H1 (cell line): Measurements from ENCODE around the gene IL21R. TPM values are rescaled to one million over a fixed set of nuclear protein-coding genes. Genes with fewer than 3 reads are reported as not detected.

Experiments used
- CTCF ChIA-PET: fragments of 300-600 bp; sonication (Branson Sonifier 250); formaldehyde crosslinking; loops from one replicate; lab custom pipeline; 2021; ENCODE audit not compliant: partially characterized antibody; lab: Charles Lee
- POLR2A ChIA-PET: fragments of 300-600 bp; sonication (Branson Sonifier 250); formaldehyde crosslinking; loops from one replicate; lab custom pipeline; 2021; ENCODE audit warnings: inconsistent platforms; ENCODE audit not compliant: partially characterized antibody; lab: Charles Lee
- DNase-seq, 2 experiments: peaks; one replicate each; pipeline versions ENCODE4 v3.0.0 to v3.0.0-alpha.2; 2010 to 2022; ENCODE audit warnings: low spot score in 2 of 2, low read depth in 1 of 2, mixed read lengths in 1 of 2
- FAIRE-seq: peaks from 2 replicates; lab custom pipeline; 2011; peaks lifted over from hg19 to GRCh38; lab: Jason Lieb, UNC
- H2AFZ ChIP-seq: 2 replicates; pipeline ENCODE4 v1.8.1; 2012; ENCODE audit warnings: low read length, inconsistent platforms
- H2AK5ac ChIP-seq: 2 replicates; pipeline ENCODE4 v1.6.1; 2013; ENCODE audit warnings: low read depth, low read length
- H2BK120ac ChIP-seq: replicated peaks from 2 replicates; pipeline ENCODE3; 2013; ENCODE audit warnings: low read depth, low read length, inconsistent platforms
- H2BK12ac ChIP-seq: 2 replicates; pipeline ENCODE4 v1.6.1; 2013; ENCODE audit warnings: low read depth, low read length
- H2BK15ac ChIP-seq: 2 replicates; pipeline ENCODE4 v1.6.1; 2013; ENCODE audit warnings: low read length
- H2BK20ac ChIP-seq: 2 replicates; pipeline ENCODE4 v1.6.1; 2013; ENCODE audit warnings: low read length
- H2BK5ac ChIP-seq: 2 replicates; pipeline ENCODE4 v1.6.1; 2013; ENCODE audit warnings: low read depth, low read length
- H3K14ac ChIP-seq: 2 replicates; pipeline ENCODE4 v1.6.1; 2013; ENCODE audit warnings: inconsistent platforms; ENCODE audit not compliant: insufficient read length
- H3K18ac ChIP-seq: 2 replicates; pipeline ENCODE4 v1.6.1; 2013; ENCODE audit warnings: low read length; ENCODE audit errors: extremely low read depth
- H3K23ac ChIP-seq: 2 replicates; pipeline ENCODE4 v1.6.1; 2013; ENCODE audit warnings: inconsistent platforms; ENCODE audit not compliant: insufficient read length
- H3K23me2 ChIP-seq: 2 replicates; pipeline ENCODE4 v1.6.1; 2013; ENCODE audit warnings: low read depth, low read length
- H3K27ac ChIP-seq: 2 replicates; pipeline ENCODE4 v1.6.1; 2011; ENCODE audit warnings: low read depth, low read length, inconsistent platforms
- H3K27me3 ChIP-seq, 4 experiments: replicated peaks in 1 of 4; 1 replicate in 1 of 4; 2 replicates in 3 of 4; pipeline versions ENCODE4 v1.6.1 to v1.8.1; 2011 to 2013; ENCODE audit warnings: low read length in 3 of 4, mild to moderate bottlenecking in 3 of 4, inconsistent platforms in 2 of 4, mixed read lengths in 2 of 4, moderate library complexity in 1 of 4; ENCODE audit not compliant: control insufficient read depth in 3 of 4, insufficient read depth in 3 of 4; ENCODE audit errors: extremely low read depth in 1 of 4
- H3K36me3 ChIP-seq, 4 experiments: 2 replicates each; pipeline versions ENCODE4 v1.6.1 to v1.8.1; 2011 to 2013; ENCODE audit warnings: mild to moderate bottlenecking in 4 of 4, low read length in 3 of 4, moderate library complexity in 2 of 4, control low read depth in 1 of 4, inconsistent platforms in 1 of 4; ENCODE audit not compliant: insufficient read depth in 4 of 4, control insufficient read depth in 2 of 4
- H3K4ac ChIP-seq: replicated peaks from 2 replicates; pipeline ENCODE3; 2013; ENCODE audit warnings: low read length, low read depth, mixed read lengths, inconsistent platforms; ENCODE audit not compliant: insufficient read length
- H3K4me1 ChIP-seq, 4 experiments: replicated peaks in 1 of 4; 1 replicate in 1 of 4; 2 replicates in 3 of 4; pipeline versions ENCODE4 v1.6.1 to v1.8.1; 2011 to 2013; ENCODE audit warnings: low read length in 3 of 4, inconsistent platforms in 2 of 4, mixed read lengths in 1 of 4; ENCODE audit not compliant: insufficient read depth in 4 of 4, control insufficient read depth in 3 of 4
- H3K4me2 ChIP-seq, 2 experiments: 2 replicates each; pipeline versions ENCODE4 v1.6.1 to v1.8.1; 2011 to 2013; ENCODE audit warnings: low read depth in 2 of 2, low read length in 2 of 2, control low read depth in 1 of 2, inconsistent platforms in 1 of 2, mild to moderate bottlenecking in 1 of 2; ENCODE audit not compliant: insufficient read depth in 1 of 2
- H3K4me3 ChIP-seq, 4 experiments: fragments of 200-600, 300-600 bp in 1 of 4; sonication (generic), shearing (Covaris generic), sonication (Bioruptor Twin) in 1 of 4; 2 replicates each; pipeline versions ENCODE4 v1.5.1 to v1.8.1; 2011 to 2016; ENCODE audit warnings: low read length in 4 of 4, low read depth in 3 of 4, control low read depth in 2 of 4, inconsistent platforms in 2 of 4, mild to moderate bottlenecking in 2 of 4, mixed read lengths in 1 of 4, moderate library complexity in 1 of 4; ENCODE audit not compliant: insufficient read depth in 2 of 4; ENCODE audit errors: extremely low read depth in 1 of 4
- H3K56ac ChIP-seq: replicated peaks from 2 replicates; pipeline ENCODE3; 2013; ENCODE audit warnings: low read depth, mild to moderate bottlenecking, mixed read lengths, low read length, inconsistent platforms; ENCODE audit not compliant: insufficient read length
- H3K79me1 ChIP-seq: 2 replicates; pipeline ENCODE4 v1.6.1; 2013; ENCODE audit warnings: low read depth, low read length, control low read depth
- H3K79me2 ChIP-seq, 2 experiments: 2 replicates each; pipeline versions ENCODE4 v1.6.1 to v1.8.1; 2012 to 2013; ENCODE audit warnings: low read length in 2 of 2, mild to moderate bottlenecking in 2 of 2, inconsistent platforms in 1 of 2; ENCODE audit not compliant: insufficient read depth in 2 of 2, control insufficient read depth in 1 of 2
- H3K9ac ChIP-seq, 4 experiments: replicated peaks in 1 of 4; 1 replicate in 1 of 4; 2 replicates in 3 of 4; pipeline versions ENCODE4 v1.6.1 to v1.8.1; 2011 to 2013; ENCODE audit warnings: low read depth in 3 of 4, low read length in 3 of 4, control low read depth in 2 of 4, mild to moderate bottlenecking in 2 of 4, moderate library complexity in 2 of 4, inconsistent platforms in 1 of 4; ENCODE audit errors: extremely low read depth in 1 of 4
- H3K9me3 ChIP-seq, 2 experiments: 2 replicates each; pipeline versions ENCODE4 v1.6.1 to v1.8.1; 2012 to 2013; ENCODE audit warnings: mild to moderate bottlenecking in 2 of 2, moderate library complexity in 2 of 2, control low read depth in 1 of 2, inconsistent platforms in 1 of 2, low read depth in 1 of 2, low read length in 1 of 2, mixed read lengths in 1 of 2; ENCODE audit not compliant: insufficient read depth in 2 of 2
- H4K20me1 ChIP-seq, 2 experiments: replicated peaks in 1 of 2; 2 replicates each; pipeline versions ENCODE3 to v1.8.1; 2011 to 2013; ENCODE audit warnings: inconsistent platforms in 2 of 2, low read length in 2 of 2, mild to moderate bottlenecking in 1 of 2; ENCODE audit not compliant: insufficient read depth in 2 of 2, control insufficient read depth in 1 of 2
- H4K5ac ChIP-seq: 2 replicates; pipeline ENCODE4 v1.6.1; 2013; ENCODE audit warnings: low read length, low read depth, mixed read lengths, inconsistent platforms; ENCODE audit not compliant: insufficient read length
- H4K8ac ChIP-seq: 2 replicates; pipeline ENCODE4 v1.8.0; 2013; ENCODE audit warnings: mild to moderate bottlenecking, moderate library complexity, low read length, inconsistent platforms; ENCODE audit not compliant: insufficient read depth; ENCODE audit errors: extremely low read depth
- H4K91ac ChIP-seq: replicated peaks from 2 replicates; pipeline ENCODE3; 2013; ENCODE audit warnings: low read length, mixed read lengths, inconsistent platforms; ENCODE audit not compliant: insufficient read length
- BCL11A ChIP-seq, 2 experiments: IDR thresholded peaks; one replicate each; pipeline ENCODE4 v1.6.1; 2011; ENCODE audit warnings: low read depth in 2 of 2, low read length in 2 of 2, mild to moderate bottlenecking in 2 of 2
- EP300 ChIP-seq, 2 experiments: IDR thresholded peaks; 1 replicate in 1 of 2; 2 replicates in 1 of 2; pipeline ENCODE4 v1.6.1; 2011 to 2012; ENCODE audit warnings: low read depth in 2 of 2, low read length in 2 of 2, mild to moderate bottlenecking in 2 of 2, borderline replicate concordance in 1 of 2, inconsistent platforms in 1 of 2, moderate library complexity in 1 of 2
- EZH2 ChIP-seq: fragments of 200-600 bp; sonication (generic); IDR thresholded peaks from 2 replicates; pipeline ENCODE4 v1.7.1; 2012; ENCODE audit warnings: low read depth, mild to moderate bottlenecking, moderate library complexity, low read length, inconsistent platforms; ENCODE audit not compliant: severe bottlenecking
- FOSL1 ChIP-seq: IDR thresholded peaks from 2 replicates; pipeline ENCODE4 v1.6.1; 2011; ENCODE audit warnings: mild to moderate bottlenecking, low read depth, low read length, moderate library complexity; ENCODE audit not compliant: insufficient read depth
- SUZ12 ChIP-seq: fragments of 200-600 bp; sonication (generic); IDR thresholded peaks from 2 replicates; pipeline ENCODE4 v1.6.1; 2012; ENCODE audit warnings: mild to moderate bottlenecking, inconsistent platforms, low read length, moderate library complexity, mixed read lengths
- WGBS, 2 experiments: shearing (Covaris generic) in 1 of 2; methylation state at CpG; one replicate each; pipeline versions ENCODE4 v1.1.6 to v1.1.7; 2013 to 2015; ENCODE audit warnings: low lambda C conversion rate in 2 of 2, mixed read lengths in 2 of 2, inconsistent platforms in 1 of 2, low coverage in 1 of 2, missing lambda C conversion rate in 1 of 2; ENCODE audit not compliant: insufficient replicate concordance in 2 of 2, insufficient coverage in 1 of 2, insufficient read length in 1 of 2; ENCODE audit errors: extremely low coverage in 1 of 2, missing lambda C conversion rate in 1 of 2; 5-methylcytosine and 5-hydroxymethylcytosine counted together
- polyA plus RNA-seq, 7 experiments: library from polyadenylated mRNA; depleted of rRNA in 3 of 7; stranded (reverse) in 5 of 7; unstranded in 2 of 7; fragments of >200 nt in 5 of 7; fragments of 200-250 nt in 2 of 7; gene quantifications; 1 replicate in 5 of 7; 2 replicates in 1 of 7; 4 replicates in 1 of 7; pipeline versions ENCODE4 v1.2.1 to v1.2.3, GENCODE V29; 2011 to 2013; ENCODE audit warnings: missing spikeins in 2 of 7, mixed read lengths in 2 of 7
- total RNA-seq: library from RNA; stranded (reverse); fragmentation: NEBNext Ultra II Directional; extraction: Animal tissue kit (Norgen Biotek cat#: 25700); gene quantifications from 2 replicates; pipeline ENCODE4 v1.2.1, GENCODE V29; 2021
- TF ChIP-seq, protein P1 (sequence below), 3 experiments: IDR thresholded peaks; 1 replicate in 2 of 3; 2 replicates in 1 of 3; pipeline versions ENCODE4 v1.5.1 to v1.6.1; 2011; ENCODE audit warnings: low read length in 3 of 3, mild to moderate bottlenecking in 3 of 3, inconsistent platforms in 2 of 3, low read depth in 1 of 3, moderate library complexity in 1 of 3; ENCODE audit not compliant: insufficient read depth in 1 of 3; ENCODE audit errors: control extremely low read depth in 1 of 3

Gene IL21R
- total and polyA plus RNA-seq, 2 of the 8 experiments (the other 6 are each of a cell fraction or from before 2014, with no cell fraction given), result 0.34 to 0.70 TPM

DNA sequence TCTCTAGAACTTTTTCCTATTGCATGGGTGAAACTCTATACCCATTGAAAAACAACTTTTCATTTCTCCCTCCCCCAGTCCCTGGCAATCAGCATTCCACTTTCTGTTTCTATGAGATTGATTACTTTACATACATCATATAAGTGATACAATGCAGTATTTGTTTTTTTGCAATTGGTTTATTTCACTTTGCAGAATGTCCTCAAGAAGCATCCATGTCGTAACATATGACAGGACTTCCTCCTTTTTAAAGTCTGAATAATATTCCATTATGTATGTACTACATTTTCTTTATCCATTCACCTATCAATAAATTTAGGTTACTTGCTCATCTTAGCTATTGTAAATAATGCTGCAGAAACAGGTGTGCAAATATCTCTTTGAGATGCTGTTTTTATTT, 8.8 kb downstream of the IL21R start:
- Histone ChIP-seq H3K18ac (no peak overlapping the region), H4K20me1 (no peaks in the 10 kb centered on the region), H2AFZ (no peak overlapping the region), H2BK12ac (no peak overlapping the region), H3K23ac (no peak overlapping the region), H3K9me3 (no peaks in the 10 kb centered on the region), H2BK120ac (no peak overlapping the region), H3K4me1 (peaks cover 0 to 6% (median 3%) of the 10 kb centered on the region in 4 experiments; a peak in 3 of 7 replicates), H3K4me2 (no peak overlapping the region; a peak in 1 of 4 replicates), H3K27ac (no peak overlapping the region), H4K8ac (no peak overlapping the region), H3K36me3 (no peaks in the 10 kb centered on the region), H2AK5ac (no peak overlapping the region), H4K5ac (no peak overlapping the region), H3K14ac (no peak overlapping the region), H3K79me2 (no peaks in the 10 kb centered on the region), H2BK5ac (no peak overlapping the region), H4K91ac (no peak overlapping the region), H3K4me3 (peak overlapping the region in 1 of 4 experiments; percentile 10; a peak in 1 of 8 replicates), H3K79me1 (no peaks in the 10 kb centered on the region), H2BK15ac (no peak overlapping the region), H3K23me2 (no peaks in the 10 kb centered on the region; the same call in 1 of the 2 replicates), H2BK20ac (no peak overlapping the region), H3K56ac (no peak overlapping the region), H3K4ac (no peak overlapping the region), H3K9ac (no peak overlapping the region), H3K27me3 (no peaks in the 10 kb centered on the region)
- DNase-seq (no peak), FAIRE-seq (no peak)
- CTCF ChIA-PET, result interaction anchor here (0.7 kb wide), 1 partner anchor 516 kb away, joined by 4 read pairs; no protein-coding TSS in a partner anchor
- WGBS, 2 experiments, result 77% methylated on average over 1 of the region's 1 CpG; no CpG with 5 or more reads in 1 of the 2 experiments
- POLR2A ChIA-PET, result no interaction called here
- TF ChIP-seq, protein P1, sequence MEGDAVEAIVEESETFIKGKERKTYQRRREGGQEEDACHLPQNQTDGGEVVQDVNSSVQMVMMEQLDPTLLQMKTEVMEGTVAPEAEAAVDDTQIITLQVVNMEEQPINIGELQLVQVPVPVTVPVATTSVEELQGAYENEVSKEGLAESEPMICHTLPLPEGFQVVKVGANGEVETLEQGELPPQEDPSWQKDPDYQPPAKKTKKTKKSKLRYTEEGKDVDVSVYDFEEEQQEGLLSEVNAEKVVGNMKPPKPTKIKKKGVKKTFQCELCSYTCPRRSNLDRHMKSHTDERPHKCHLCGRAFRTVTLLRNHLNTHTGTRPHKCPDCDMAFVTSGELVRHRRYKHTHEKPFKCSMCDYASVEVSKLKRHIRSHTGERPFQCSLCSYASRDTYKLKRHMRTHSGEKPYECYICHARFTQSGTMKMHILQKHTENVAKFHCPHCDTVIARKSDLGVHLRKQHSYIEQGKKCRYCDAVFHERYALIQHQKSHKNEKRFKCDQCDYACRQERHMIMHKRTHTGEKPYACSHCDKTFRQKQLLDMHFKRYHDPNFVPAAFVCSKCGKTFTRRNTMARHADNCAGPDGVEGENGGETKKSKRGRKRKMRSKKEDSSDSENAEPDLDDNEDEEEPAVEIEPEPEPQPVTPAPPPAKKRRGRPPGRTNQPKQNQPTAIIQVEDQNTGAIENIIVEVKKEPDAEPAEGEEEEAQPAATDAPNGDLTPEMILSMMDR (IDR thresholded peaks at IDR 0.05; ENCODE audit: control extremely low read depth in 1 of 3, insufficient read depth in 1 of 3, low read depth in 1 of 3, low read length in 3 of 3), result no peak
- TF ChIP-seq EP300 (IDR thresholded peaks at IDR 0.05; ENCODE audit: borderline replicate concordance in 1 of 2, low read depth in 2 of 2, low read length in 2 of 2) (no peak), BCL11A (IDR thresholded peaks at IDR 0.05; ENCODE audit: low read depth in 2 of 2, low read length in 2 of 2) (no peak), EZH2 (no peak), FOSL1 (no peak), SUZ12 (no peak)
